Fibroblast of peridontal ligament (primary cell): ENCODE measurements around the gene LILRB3.
A peak's percentile ranks its signal among the peaks of the same experiment; 100 is the strongest.
"Not testable (repeated sequence)": the region's sequence is repeated elsewhere in the genome, so short reads cannot be mapped to it uniquely, and the experiment has no call there.

Source experiments
- DNase-seq: peaks from one replicate; pipeline ENCODE4 v3.0.0-alpha.2; 2010; ENCODE audit errors: extremely low read depth

LILRB3 gene

GRCh38 chr19:54189735-54190502, 32.9 kb downstream of the LILRB3 start:
- peak; percentile 100 for DNase-seq

GRCh38 chr19:54189145-54189734, 33.6 kb downstream of the LILRB3 start, which contains the start of gene MBOAT7:
Gene MBOAT7 (minus strand): TSS chr19:54189580. CDS start chr19:54188508, 1,072 bp downstream.
- no peak for DNase-seq

- no peak for DNase-seq
These were observed 34.5 kb downstream of the LILRB3 start for GRCh38 chr19:54188215-54188871.

GRCh38 chr19:54186934-54187381, 35.8 kb downstream of the LILRB3 start:
- no peak for DNase-seq

- no peak for DNase-seq
These were observed 36.5 kb downstream of the LILRB3 start for GRCh38 chr19:54186351-54186750.

- DNase-seq: no peak
These were observed 39.4 kb downstream of the LILRB3 start for GRCh38 chr19:54183431-54183830.

- not testable (repeated sequence) for DNase-seq
These were observed 40.9 kb downstream of the LILRB3 start for GRCh38 chr19:54181894-54182293.

- no peak for DNase-seq
These were observed 42.1 kb downstream of the LILRB3 start for GRCh38 chr19:54180691-54181091.

- peak; percentile 61 for DNase-seq
These were observed 42.8 kb downstream of the LILRB3 start for GRCh38 chr19:54179921-54180461.

- no peak for DNase-seq
These were observed 43.5 kb downstream of the LILRB3 start for GRCh38 chr19:54179262-54179852.

GRCh38 chr19:54178581-54179261, 44.1 kb downstream of the LILRB3 start:
- DNase-seq: no peak

- DNase-seq: no peak
These were observed 48.6 kb downstream of the LILRB3 start for GRCh38 chr19:54173951-54174834.

- DNase-seq: no peak
These were observed 49.5 kb downstream of the LILRB3 start for GRCh38 chr19:54173359-54173699.

- peak; percentile 38 for DNase-seq
These were observed 50.1 kb downstream of the LILRB3 start, which contains the start of gene TMC4 for GRCh38 chr19:54172471-54173358. Gene TMC4 (minus strand): TSS chr19:54173160. CDS start chr19:54173117, 43 bp downstream.

GRCh38 chr19:54171736-54172431, 50.9 kb downstream of the LILRB3 start:
- not testable (repeated sequence) for DNase-seq

GRCh38 chr19:54169149-54169740, 53.6 kb downstream of the LILRB3 start:
- DNase-seq: no peak

- peak; percentile 83 for DNase-seq
These were observed 54.5 kb downstream of the LILRB3 start for GRCh38 chr19:54168174-54168917.
